HS-27A (cell line): ENCODE results near the gene HTT-AS.
A peak's percentile ranks its signal among the peaks of the same experiment; 100 is the strongest.

Experiments
- DNase-seq: peaks from one replicate; pipeline ENCODE4 v3.0.0-alpha.2; 2012; ENCODE audit warnings: low read depth, missing footprints

The HTT-AS gene

GRCh38 chr4:3087115-3087797, 12.9 kb upstream of the HTT-AS start:
- no peak for DNase-seq

- DNase-seq = no peak
These were observed 11.8 kb upstream of the HTT-AS start for GRCh38 chr4:3085948-3086670.

GRCh38 chr4:3083732-3084131, 9.4 kb upstream of the HTT-AS start:
- DNase-seq = no peak

- no peak for DNase-seq
These were observed 8.7 kb upstream of the HTT-AS start for GRCh38 chr4:3082925-3083515.

GRCh38 chr4:3079694-3080123, 5.4 kb upstream of the HTT-AS start:
- DNase-seq = no peak

GRCh38 chr4:3077796-3078195, 3.5 kb upstream of the HTT-AS start:
- DNase-seq = no peak

- DNase-seq = no peak
These were observed 1.3 kb upstream of the HTT-AS start for GRCh38 chr4:3075652-3075981.

GRCh38 chr4:3074846-3075651, 711 bp upstream of the HTT-AS start:
- peak; percentile 30 for DNase-seq

- no peak for DNase-seq
These were observed 920 bp downstream of the HTT-AS start for GRCh38 chr4:3073158-3074077.

GRCh38 chr4:3071811-3072210, 2.5 kb downstream of the HTT-AS start:
- DNase-seq = no peak

GRCh38 chr4:3070709-3071500, 3.4 kb downstream of the HTT-AS start:
- no peak for DNase-seq

GRCh38 chr4:3069661-3070199, 4.6 kb downstream of the HTT-AS start:
- no peak for DNase-seq

GRCh38 chr4:3067473-3068001, 6.8 kb downstream of the HTT-AS start:
- DNase-seq = no peak

- no peak for DNase-seq
These were observed 7.4 kb downstream of the HTT-AS start for GRCh38 chr4:3066836-3067400.

GRCh38 chr4:3065551-3065950, 8.8 kb downstream of the HTT-AS start:
- no peak for DNase-seq

GRCh38 chr4:3062471-3062870, 11.9 kb downstream of the HTT-AS start:
- DNase-seq = no peak

- no peak for DNase-seq
These were observed 13.4 kb downstream of the HTT-AS start for GRCh38 chr4:3060946-3061345.

- no peak for DNase-seq
These were observed 14.4 kb downstream of the HTT-AS start for GRCh38 chr4:3059943-3060342.

GRCh38 chr4:3054169-3054759, 20.1 kb downstream of the HTT-AS start:
- no peak for DNase-seq
